Measurements from ENCODE around the gene GPR52.
A peak's percentile ranks its signal among the peaks of the same experiment; 100 is the strongest.

GPR52 gene

GRCh38 chr1:174469052-174469451 is 21.3 kb downstream of the GPR52 start:
- no peak for DNase-seq

- DNase-seq, result no peak
These were observed 21.9 kb downstream of the GPR52 start for GRCh38 chr1:174469687-174470086.

GRCh38 chr1:174479281-174479680 is 31.5 kb downstream of the GPR52 start:
- DNase-seq, result no peak

- DNase-seq, result peak in 1 of 2 experiments; percentile 48
These were observed 32.6 kb downstream of the GPR52 start for GRCh38 chr1:174480324-174480723.

DNA sequence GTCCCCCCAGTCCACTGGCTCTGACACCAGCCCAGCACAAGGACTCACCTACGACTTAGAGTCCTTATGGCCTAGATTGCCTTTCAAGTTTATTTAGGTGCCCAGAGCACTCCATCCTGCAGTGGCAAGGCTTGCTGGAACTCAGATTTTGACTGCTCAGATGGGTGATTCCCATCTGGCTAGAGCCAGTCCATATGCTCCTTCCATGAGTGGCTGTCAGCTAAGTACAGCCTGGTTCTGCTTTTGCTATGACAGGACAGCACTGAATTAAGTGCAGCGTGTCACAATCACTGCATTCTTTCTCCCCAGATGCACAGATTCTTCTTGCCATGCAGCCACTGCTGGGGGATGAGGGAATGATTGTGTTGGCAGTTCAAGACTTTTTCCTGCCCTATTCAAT is 43.8 kb downstream of the GPR52 start:
- peak; percentile 66 to 92 for DNase-seq

GRCh38 chr1:174497478-174497877 is 49.7 kb downstream of the GPR52 start:
- no peak for DNase-seq

All from NCI-H524 (cell line).